H9 (cell line): ENCODE measurements around the gene TSPAN18. TPM values are rescaled to one million over a fixed set of nuclear protein-coding genes. Genes with fewer than 3 reads are reported as not detected.

Source experiments
- DNase-seq: peaks from one replicate; pipeline ENCODE4 v3.0.0-alpha.2; 2017
- H2AFZ ChIP-seq: one replicate; pipeline ENCODE4 v1.6.1; 2013; ENCODE audit warnings: mild to moderate bottlenecking, low read length, control low read depth, moderate library complexity
- H2AK5ac ChIP-seq: 2 replicates; pipeline ENCODE4 v1.6.1; 2013; ENCODE audit warnings: low read length, control low read depth, mixed read lengths; ENCODE audit not compliant: insufficient read length
- H2BK120ac ChIP-seq: one replicate; pipeline ENCODE4 v1.6.1; 2013; ENCODE audit warnings: low read depth, mild to moderate bottlenecking, low read length, control low read depth, inconsistent platforms; ENCODE audit not compliant: poor library complexity, severe bottlenecking
- H2BK12ac ChIP-seq: 2 replicates; pipeline ENCODE4 v1.6.1; 2013; ENCODE audit warnings: low read length, control low read depth, mixed read lengths, low read depth; ENCODE audit not compliant: insufficient read length
- H2BK15ac ChIP-seq: 2 replicates; pipeline ENCODE4 v1.6.1; 2013; ENCODE audit warnings: low read depth, low read length, control low read depth
- H2BK20ac ChIP-seq: one replicate; pipeline ENCODE4 v1.6.1; 2013; ENCODE audit warnings: low read depth, mild to moderate bottlenecking, low read length, control low read depth, inconsistent platforms; ENCODE audit not compliant: poor library complexity, severe bottlenecking
- H2BK5ac ChIP-seq: 2 replicates; pipeline ENCODE4 v1.6.1; 2013; ENCODE audit warnings: low read length, control low read depth, mixed read lengths; ENCODE audit not compliant: insufficient read length
- H3K14ac ChIP-seq: 2 replicates; pipeline ENCODE4 v1.6.1; 2013; ENCODE audit warnings: low read length, control low read depth; ENCODE audit not compliant: insufficient read depth
- H3K18ac ChIP-seq: 2 replicates; pipeline ENCODE4 v1.6.1; 2013; ENCODE audit warnings: low read depth, mild to moderate bottlenecking, mixed read lengths, low read length, control low read depth; ENCODE audit not compliant: insufficient read length
- H3K23ac ChIP-seq: 2 replicates; pipeline ENCODE4 v1.6.1; 2013; ENCODE audit warnings: low read length, control low read depth, mixed read lengths, low read depth; ENCODE audit not compliant: insufficient read length
- H3K23me2 ChIP-seq: 2 replicates; pipeline ENCODE4 v1.6.1; 2013; ENCODE audit warnings: low read depth, mild to moderate bottlenecking, mixed read lengths, low read length, control low read depth; ENCODE audit not compliant: insufficient read length, poor library complexity, severe bottlenecking
- H3K27ac ChIP-seq: 2 replicates; pipeline ENCODE4 v1.5.1; 2013; ENCODE audit warnings: low read length, control low read depth, mixed read lengths, low read depth; ENCODE audit not compliant: insufficient read length
- H3K27me3 ChIP-seq: 2 replicates; pipeline ENCODE4 v1.6.1; 2013; ENCODE audit warnings: low read length, control low read depth, inconsistent platforms; ENCODE audit not compliant: insufficient read depth
- H3K4ac ChIP-seq: 2 replicates; pipeline ENCODE4 v1.6.1; 2013; ENCODE audit warnings: low read depth, mild to moderate bottlenecking, control low read depth, inconsistent platforms, low read length, moderate library complexity
- H3K4me1 ChIP-seq: 2 replicates; pipeline ENCODE4 v1.6.1; 2013; ENCODE audit warnings: low read length, control low read depth, inconsistent platforms; ENCODE audit not compliant: insufficient read depth
- H3K4me2 ChIP-seq: 2 replicates; pipeline ENCODE4 v1.6.1; 2013; ENCODE audit warnings: low read length, control low read depth, mixed read lengths; ENCODE audit not compliant: insufficient read length, insufficient read depth
- H3K56ac ChIP-seq: 2 replicates; pipeline ENCODE4 v1.6.1; 2013; ENCODE audit warnings: low read depth, mild to moderate bottlenecking, mixed read lengths, low read length, control low read depth; ENCODE audit not compliant: insufficient read length
- H3K79me1 ChIP-seq: 2 replicates; pipeline ENCODE4 v1.6.1; 2013; ENCODE audit warnings: low read depth, mild to moderate bottlenecking, moderate library complexity, low read length, control low read depth, inconsistent platforms; ENCODE audit not compliant: insufficient read depth, poor library complexity, severe bottlenecking
- H3K79me2 ChIP-seq: 2 replicates; pipeline ENCODE4 v1.6.1; 2013; ENCODE audit warnings: low read length, control low read depth, inconsistent platforms; ENCODE audit not compliant: insufficient read depth
- H3K9ac ChIP-seq: 2 replicates; pipeline ENCODE4 v1.6.1; 2013; ENCODE audit warnings: low read length, control low read depth, mixed read lengths; ENCODE audit not compliant: insufficient read length; ENCODE audit errors: extremely low read depth
- H3K9me3 ChIP-seq: one replicate; pipeline ENCODE4 v1.6.1; 2013; ENCODE audit warnings: low read depth, low read length, inconsistent platforms; ENCODE audit not compliant: control insufficient read depth
- H3T11ph ChIP-seq: one replicate; pipeline ENCODE4 v1.6.1; 2013; ENCODE audit warnings: mild to moderate bottlenecking, low read length, control low read depth, inconsistent platforms
- H4K20me1 ChIP-seq: one replicate; pipeline ENCODE4 v1.6.1; 2013; ENCODE audit not compliant: control insufficient read depth, insufficient read length, insufficient read depth
- H4K5ac ChIP-seq: 2 replicates; pipeline ENCODE4 v1.6.1; 2013; ENCODE audit warnings: low read depth, mild to moderate bottlenecking, mixed read lengths, low read length, control low read depth; ENCODE audit not compliant: insufficient read length
- H4K8ac ChIP-seq: replicated peaks from 2 replicates; pipeline ENCODE4 v1.6.1; 2013; ENCODE audit warnings: low read length, control low read depth, mixed read lengths, low read depth; ENCODE audit not compliant: insufficient read length
- H4K91ac ChIP-seq: 2 replicates; pipeline ENCODE4 v1.6.1; 2013; ENCODE audit warnings: low read depth, mild to moderate bottlenecking, moderate library complexity, mixed read lengths, low read length, control low read depth; ENCODE audit not compliant: insufficient read length
- H3K27ac Mint-ChIP-seq, 3 experiments: 2 replicates in 2 of 3; 3 replicates in 1 of 3; pipeline ENCODE4 v1.8.0; 2020 to 2021; ENCODE audit warnings: mixed read lengths in 3 of 3, mild to moderate bottlenecking in 1 of 3, moderate library complexity in 1 of 3
- H3K27me3 Mint-ChIP-seq: 2 replicates; pipeline ENCODE4 v1.8.0; 2021; ENCODE audit warnings: low read depth, mild to moderate bottlenecking, moderate library complexity, mixed read lengths
- H3K36me3 Mint-ChIP-seq, 3 experiments: 2 replicates in 2 of 3; 3 replicates in 1 of 3; pipeline ENCODE4 v1.8.0; 2020 to 2021; ENCODE audit warnings: low read depth in 3 of 3, mixed read lengths in 3 of 3; ENCODE audit not compliant: insufficient read depth in 1 of 3
- H3K4me1 Mint-ChIP-seq, 2 experiments: 2 replicates each; pipeline ENCODE4 v1.8.0; 2020; ENCODE audit warnings: mixed read lengths in 2 of 2
- H3K4me3 Mint-ChIP-seq, 2 experiments: 2 replicates in 1 of 2; 3 replicates in 1 of 2; pipeline ENCODE4 v1.8.0; 2020 to 2021; ENCODE audit warnings: mild to moderate bottlenecking in 2 of 2, mixed read lengths in 2 of 2, moderate library complexity in 1 of 2
- H3K9me3 Mint-ChIP-seq, 2 experiments: 2 replicates in 1 of 2; 3 replicates in 1 of 2; pipeline ENCODE4 v1.8.0; 2020; ENCODE audit warnings: mild to moderate bottlenecking in 2 of 2, mixed read lengths in 2 of 2, moderate library complexity in 1 of 2
- CTCF ChIP-seq: fragments of 200-600 bp; sonication (generic); conservative IDR thresholded peaks from 3 replicates; pipeline ENCODE4 v1.8.0; 2021; ENCODE audit warnings: antibody characterized with exemption, mild to moderate bottlenecking
- WGBS: extraction: QIAGEN DNeasy Blood & Tissue Kit; methylation state at CpG from one replicate; pipeline ENCODE4 v1.1.7; 2013; ENCODE audit warnings: missing lambda C conversion rate, low lambda C conversion rate, mixed read lengths; ENCODE audit not compliant: insufficient read length; ENCODE audit errors: extremely low coverage; 5-methylcytosine and 5-hydroxymethylcytosine counted together
- total RNA-seq: library from RNA; stranded (reverse); gene quantifications from 2 replicates; pipeline ENCODE4 v1.2.1, GENCODE V29; 2021

TSPAN18 gene
- total RNA-seq, 1 experiment from 2014 or later = 25.3 TPM

- Histone ChIP-seq H3K4me2 (no peak overlapping the region), H4K5ac (no peak overlapping the region), H3K9me3 (no peaks in the 10 kb centered on the region), H3K14ac (no peak overlapping the region), H2BK15ac (no peak overlapping the region), H3K79me1 (no peaks in the 10 kb centered on the region), H3K23ac (no peak overlapping the region), H3K56ac (no peak overlapping the region), H3K4me1 (peaks cover 13% of the 10 kb centered on the region; the same call in 1 of the 2 replicates), H2AFZ (no peak overlapping the region), H3K23me2 (no peaks in the 10 kb centered on the region), H3K4ac (no peak overlapping the region), H2BK20ac (no peak overlapping the region), H2AK5ac (no peak overlapping the region), H3K9ac (no peak overlapping the region), H3K27ac (no peak overlapping the region), H3K18ac (no peak overlapping the region), H2BK5ac (no peak overlapping the region), H3T11ph (no peak overlapping the region), H2BK12ac (no peak overlapping the region), H3K79me2 (no peaks in the 10 kb centered on the region), H4K8ac (no peak overlapping the region), H3K27me3 (no peaks in the 10 kb centered on the region), H4K20me1 (no peaks in the 10 kb centered on the region), H2BK120ac (no peak overlapping the region), H4K91ac (no peak overlapping the region)
- TF ChIP-seq CTCF = no peak
- Mint-ChIP-seq H3K27ac (peak overlapping the region in 1 of 3 experiments; percentile 29; a peak in 4 of 7 replicates), H3K36me3 (no peaks in the 10 kb centered on the region), H3K27me3 (peaks cover 15% of the 10 kb centered on the region), H3K4me1 (peaks cover 74 to 88% of the 10 kb centered on the region in 2 experiments), H3K4me3 (no peak overlapping the region), H3K9me3 (no peaks in the 10 kb centered on the region; a peak in 1 of 5 replicates)
- no peak for DNase-seq
- no CpG with 5 or more reads among the region's 3 CpGs for WGBS
Measured at GRCh38 chr11:44962464-44962863, 235.7 kb downstream of the TSPAN18 start.
